ENCODE data around the gene SPDYE8.
"Not testable (repeated sequence)": the region's sequence is repeated elsewhere in the genome, so short reads cannot be mapped to it uniquely, and the experiment has no call there.

SPDYE8 gene, protein sequence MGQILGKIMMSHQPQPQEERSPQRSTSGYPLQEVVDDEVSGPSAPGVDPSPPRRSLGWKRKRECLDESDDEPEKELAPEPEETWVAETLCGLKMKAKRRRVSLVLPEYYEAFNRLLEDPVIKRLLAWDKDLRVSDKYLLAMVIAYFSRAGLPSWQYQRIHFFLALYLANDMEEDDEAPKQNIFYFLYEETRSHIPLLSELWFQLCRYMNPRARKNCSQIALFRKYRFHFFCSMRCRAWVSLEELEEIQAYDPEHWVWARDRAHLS

DNA sequence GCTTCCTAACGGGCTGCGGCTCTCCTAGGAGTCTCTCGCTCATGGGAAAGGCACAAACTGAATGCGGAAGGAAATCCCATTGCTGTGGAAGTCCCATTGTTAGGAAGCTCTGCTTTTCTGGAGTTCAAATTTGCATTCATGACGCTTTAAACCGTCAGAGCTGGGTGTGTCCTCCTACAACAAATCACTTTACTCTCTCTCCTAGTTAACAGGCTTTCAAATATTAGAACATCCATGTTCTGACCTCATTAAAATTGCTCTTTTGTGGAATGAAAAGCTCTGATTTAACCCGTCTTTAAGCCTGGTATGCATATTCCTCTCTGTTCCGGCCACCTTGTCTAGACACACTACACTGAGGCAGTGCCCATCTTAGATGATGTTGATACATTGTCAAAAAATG is at the start of gene SPDYE8:
Gene SPDYE8 (minus strand): TSS at position 101 of the 400 bp plus-strand sequence. CDS start 1,800 bp downstream, outside the sequence.
- DNase-seq (ENCODE audit: low read depth in 2 of 3, low spot score in 1 of 3), result not testable (repeated sequence)

DNA sequence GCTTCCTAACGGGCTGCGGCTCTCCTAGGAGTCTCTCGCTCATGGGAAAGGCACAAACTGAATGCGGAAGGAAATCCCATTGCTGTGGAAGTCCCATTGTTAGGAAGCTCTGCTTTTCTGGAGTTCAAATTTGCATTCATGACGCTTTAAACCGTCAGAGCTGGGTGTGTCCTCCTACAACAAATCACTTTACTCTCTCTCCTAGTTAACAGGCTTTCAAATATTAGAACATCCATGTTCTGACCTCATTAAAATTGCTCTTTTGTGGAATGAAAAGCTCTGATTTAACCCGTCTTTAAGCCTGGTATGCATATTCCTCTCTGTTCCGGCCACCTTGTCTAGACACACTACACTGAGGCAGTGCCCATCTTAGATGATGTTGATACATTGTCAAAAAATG is 28.2 kb upstream of the SPDYE8 start, which contains the start of gene SPDYE11:
Gene SPDYE11 (minus strand): TSS at position 101 of the 400 bp plus-strand sequence. CDS start 1,800 bp downstream, outside the sequence.
- not testable (repeated sequence) for DNase-seq (ENCODE audit: low read depth in 2 of 3, low spot score in 1 of 3)

- DNase-seq (ENCODE audit: low read depth in 2 of 3, low spot score in 1 of 3), result not testable (repeated sequence)
Observed at GRCh38 chr7:73006491-73006890, 23.1 kb downstream of the SPDYE8 start.

GRCh38 chr7:73005693-73006447 is 23.7 kb downstream of the SPDYE8 start:
- peak; percentile 81 to 91 (median 83) for DNase-seq (ENCODE audit: low read depth in 2 of 3, low spot score in 1 of 3)

GRCh38 chr7:73005356-73005692 is 24.2 kb downstream of the SPDYE8 start:
- DNase-seq (ENCODE audit: low read depth in 2 of 3, low spot score in 1 of 3), result peak; percentile 27 to 72 (median 41)

- not testable (repeated sequence) for DNase-seq (ENCODE audit: low read depth in 2 of 3, low spot score in 1 of 3)
Observed at GRCh38 chr7:72997887-72998468, 31.6 kb downstream of the SPDYE8 start.

- DNase-seq (ENCODE audit: low read depth in 2 of 3, low spot score in 1 of 3), result not testable (repeated sequence)
Observed at GRCh38 chr7:72997447-72997846, 32.1 kb downstream of the SPDYE8 start.

DNA sequence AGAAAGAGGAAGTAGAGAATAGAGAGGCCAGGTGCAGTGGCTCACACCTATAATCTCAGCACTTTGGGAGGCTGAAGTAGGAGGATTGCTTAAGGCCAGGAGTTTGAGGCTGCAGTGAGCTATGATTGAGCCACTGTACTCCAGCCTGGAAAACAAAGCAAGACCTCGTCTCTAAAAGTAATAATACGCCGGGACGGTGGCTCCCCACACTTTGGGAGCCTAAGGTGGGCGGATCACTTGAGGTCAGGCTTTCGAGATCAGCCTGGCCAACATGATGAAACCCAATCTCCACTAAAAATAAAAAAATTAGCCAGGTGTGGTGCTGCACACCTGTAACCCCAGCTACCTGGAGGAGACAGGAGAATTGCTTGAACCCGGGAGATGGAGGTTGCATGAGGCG is 34.1 kb downstream of the SPDYE8 start:
- not testable (repeated sequence) for DNase-seq (ENCODE audit: low read depth in 2 of 3, low spot score in 1 of 3)

GRCh38 chr7:72990146-72990913 is 39.2 kb downstream of the SPDYE8 start:
- DNase-seq (ENCODE audit: low read depth in 2 of 3, low spot score in 1 of 3), result not testable (repeated sequence)

GRCh38 chr7:72982084-72982483 is 47.5 kb downstream of the SPDYE8 start:
- DNase-seq (ENCODE audit: low read depth in 2 of 3, low spot score in 1 of 3), result not testable (repeated sequence)

DNA sequence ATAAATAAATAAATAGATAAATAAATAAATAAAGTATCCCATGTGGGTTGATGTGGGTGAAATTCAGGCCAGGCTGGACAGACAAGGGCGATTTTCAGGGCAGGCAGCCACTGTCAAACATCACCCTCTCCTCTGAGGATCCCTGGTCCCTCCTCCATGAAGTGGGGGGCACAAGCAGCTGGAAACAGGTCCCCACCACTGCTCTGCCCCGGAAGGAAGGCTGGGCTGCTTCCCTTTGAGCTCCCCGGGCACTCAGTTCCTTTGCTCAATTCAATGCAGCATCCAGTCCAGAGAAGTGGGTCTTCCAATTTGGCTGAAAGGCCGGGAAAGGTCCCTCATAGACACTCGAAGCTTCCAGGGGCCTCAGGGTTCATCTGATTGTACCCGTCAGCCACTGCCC is 49.2 kb downstream of the SPDYE8 start:
- not testable (repeated sequence) for DNase-seq (ENCODE audit: low read depth in 2 of 3, low spot score in 1 of 3)

DNA sequence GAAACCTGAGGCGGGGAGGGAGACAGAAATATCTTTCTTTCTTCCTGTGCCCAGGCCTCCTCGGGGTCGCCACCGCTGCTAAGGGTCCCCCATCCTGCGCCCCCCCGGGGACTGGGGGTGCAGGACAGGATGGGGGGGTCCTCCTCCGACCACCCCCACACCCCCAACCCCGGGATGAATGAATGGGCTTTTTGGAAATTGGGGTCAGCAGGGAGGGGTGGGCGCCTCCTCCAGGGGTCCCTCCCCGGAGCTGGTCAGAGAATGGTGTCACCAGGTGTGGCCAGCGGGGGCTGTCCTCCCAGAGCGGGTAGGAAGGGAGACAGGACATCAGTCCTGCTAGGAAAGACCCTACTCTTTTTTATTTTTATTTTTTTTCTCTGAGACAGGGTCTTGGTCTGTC is 53.1 kb downstream of the SPDYE8 start:
- not testable (repeated sequence) for DNase-seq (ENCODE audit: low read depth in 2 of 3, low spot score in 1 of 3)

- DNase-seq (ENCODE audit: low read depth in 2 of 3, low spot score in 1 of 3), result not testable (repeated sequence)
Observed at GRCh38 chr7:72975656-72976286, 53.8 kb downstream of the SPDYE8 start.

GRCh38 chr7:72974781-72975180 is 54.8 kb downstream of the SPDYE8 start:
- DNase-seq (ENCODE audit: low read depth in 2 of 3, low spot score in 1 of 3), result not testable (repeated sequence)

DNA sequence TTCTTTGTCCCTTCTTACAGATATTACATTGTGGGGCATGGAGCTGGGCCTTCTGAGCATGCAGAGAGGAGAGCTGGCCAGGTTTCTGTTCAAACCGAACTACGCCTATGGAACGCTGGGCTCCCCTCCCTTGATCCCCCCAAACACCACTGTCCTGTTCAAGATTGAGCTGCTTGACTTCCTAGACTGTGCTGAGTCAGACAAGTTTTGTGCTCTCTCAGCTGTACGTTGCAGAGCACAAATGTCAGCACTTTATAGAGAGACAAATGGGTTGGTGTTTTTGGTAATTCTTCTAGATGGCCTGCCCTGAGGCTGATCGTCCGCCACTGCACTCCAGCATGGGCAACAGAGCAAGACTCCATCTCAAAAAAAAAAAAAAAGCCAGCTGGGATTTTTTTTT is 58.1 kb downstream of the SPDYE8 start:
- DNase-seq (ENCODE audit: low read depth in 2 of 3, low spot score in 1 of 3), result not testable (repeated sequence)

Data from stimulated activated CD4-positive, alpha-beta T cell treated with anti-CD3 and anti-CD28 coated beads, Interleukin-12 subunit alpha, Interleukin-12 subunit beta, amount 100 ng/mL, for 48 hours (primary cell).